ENCODE data around the gene EYA4. TPM values are rescaled to one million over a fixed set of nuclear protein-coding genes. Genes with fewer than 3 reads are reported as not detected.

EYA4 gene
- total RNA-seq, 1 experiment from 2014 or later: not detected

DNA sequence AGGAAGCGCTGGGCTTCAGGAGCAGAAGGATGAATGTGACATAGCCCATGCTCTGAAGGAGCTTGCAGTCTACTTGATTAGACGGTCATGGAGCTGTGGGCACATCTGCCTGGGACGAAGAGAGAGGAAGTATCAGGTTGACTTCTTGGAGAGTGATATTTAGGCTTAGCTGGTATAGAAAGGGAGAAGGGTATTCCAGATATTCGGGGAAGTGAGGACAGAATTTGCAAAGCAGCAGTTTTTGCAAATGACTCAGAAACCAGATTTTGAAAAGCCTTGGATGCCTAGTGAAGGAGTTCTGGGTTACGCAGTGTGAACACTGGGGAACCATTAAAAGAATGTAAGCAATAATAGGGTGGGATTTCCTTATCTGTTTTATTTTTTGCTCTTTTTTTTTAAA lies 60.7 kb downstream of the EYA4 start:
- Histone ChIP-seq H3K27me3 (replicated peaks; ENCODE audit: control insufficient read depth, insufficient read depth, low read length) (no peaks in the 10 kb centered on the region), H3K9me3 (no peaks in the 10 kb centered on the region), H3K4me3 (ENCODE audit: low read depth, low read length) (no peak overlapping the region), H3K4me1 (no peaks in the 10 kb centered on the region), H3K36me3 (ENCODE audit: control insufficient read depth, insufficient read depth, low read length) (no peaks in the 10 kb centered on the region)
- DNase-seq: no peak
- intact Hi-C loops (cut with micrococcal nuclease; ENCODE audit: unreplicated experiment): no loop called here
- H3K9me3 Mint-ChIP-seq (ENCODE audit: unreplicated experiment): no peaks in the 10 kb centered on the region
- POLR2A ChIA-PET: no interaction called here
- H3K4me1 Mint-ChIP-seq (ENCODE audit: low read depth, unreplicated experiment): no peaks in the 10 kb centered on the region
- no peaks in the 10 kb centered on the region for H3K36me3 Mint-ChIP-seq (ENCODE audit: insufficient read depth, unreplicated experiment)
- no peak for TF ChIP-seq CTCF (IDR thresholded peaks at IDR 0.05; ENCODE audit: insufficient read depth in 1 of 2, low read depth in 1 of 2, low read length in 1 of 2, severe bottlenecking in 1 of 2, unreplicated experiment in 1 of 2)
- CTCF ChIA-PET: no interaction called here
- no TSS peak for BruUV-seq (replicated peaks)
- H3K27ac Mint-ChIP-seq (ENCODE audit: unreplicated experiment): no peak overlapping the region
- peaks cover 7% of the 10 kb centered on the region for H3K27me3 Mint-ChIP-seq (ENCODE audit: insufficient read depth, unreplicated experiment)
- H3K4me3 Mint-ChIP-seq (ENCODE audit: unreplicated experiment): no peak overlapping the region

GRCh38 chr6:133306931-133307330 lies 65.8 kb downstream of the EYA4 start:
- no peak overlapping the region for H3K4me3 Mint-ChIP-seq (ENCODE audit: unreplicated experiment)
- H3K27me3 Mint-ChIP-seq (ENCODE audit: insufficient read depth, unreplicated experiment): peaks cover 10% of the 10 kb centered on the region
- TF ChIP-seq CTCF (IDR thresholded peaks at IDR 0.05; ENCODE audit: insufficient read depth in 1 of 2, low read depth in 1 of 2, low read length in 1 of 2, severe bottlenecking in 1 of 2, unreplicated experiment in 1 of 2): no peak
- H3K27ac Mint-ChIP-seq (ENCODE audit: unreplicated experiment): no peak overlapping the region
- no peaks in the 10 kb centered on the region for H3K4me1 ChIP-seq
- no peak overlapping the region for H3K4me3 ChIP-seq (ENCODE audit: low read depth, low read length)
- H3K4me1 Mint-ChIP-seq (ENCODE audit: low read depth, unreplicated experiment): no peaks in the 10 kb centered on the region
- DNase-seq: no peak
- H3K9me3 Mint-ChIP-seq (ENCODE audit: unreplicated experiment): no peaks in the 10 kb centered on the region
- H3K9me3 ChIP-seq: no peaks in the 10 kb centered on the region
- BruUV-seq (replicated peaks): no TSS peak
- ChIA-PET CTCF (no interaction called here), POLR2A (no interaction called here)
- no peaks in the 10 kb centered on the region for H3K27me3 ChIP-seq (replicated peaks; ENCODE audit: control insufficient read depth, insufficient read depth, low read length)
- H3K36me3 Mint-ChIP-seq (ENCODE audit: insufficient read depth, unreplicated experiment): no peaks in the 10 kb centered on the region
- intact Hi-C loops (cut with micrococcal nuclease; ENCODE audit: unreplicated experiment): no loop called here
- H3K36me3 ChIP-seq (ENCODE audit: control insufficient read depth, insufficient read depth, low read length): no peaks in the 10 kb centered on the region

DNA sequence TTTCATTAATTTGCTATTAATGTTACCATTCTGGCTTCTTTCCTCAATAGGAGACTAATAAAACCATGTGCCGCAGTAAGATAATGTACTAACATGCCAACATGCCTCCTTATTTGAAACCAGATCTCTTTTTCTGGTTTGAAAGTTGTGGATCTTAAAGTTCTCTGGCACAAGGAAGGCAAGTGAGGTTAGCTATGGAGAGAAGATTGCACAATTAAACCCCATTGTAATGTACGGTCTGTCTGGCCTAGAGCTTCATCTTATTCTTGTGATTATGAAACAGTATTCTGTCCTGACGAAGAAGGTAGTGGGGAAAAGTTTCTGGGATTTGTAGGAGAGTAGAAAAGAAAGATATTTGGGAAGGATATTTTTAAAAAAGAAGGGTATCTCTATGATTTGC lies 68.4 kb downstream of the EYA4 start:
- Mint-ChIP-seq H3K9me3 (ENCODE audit: unreplicated experiment) (no peaks in the 10 kb centered on the region), H3K27ac (ENCODE audit: unreplicated experiment) (no peak overlapping the region), H3K36me3 (ENCODE audit: insufficient read depth, unreplicated experiment) (no peaks in the 10 kb centered on the region), H3K4me1 (ENCODE audit: low read depth, unreplicated experiment) (no peaks in the 10 kb centered on the region), H3K27me3 (ENCODE audit: insufficient read depth, unreplicated experiment) (peaks cover 11% of the 10 kb centered on the region), H3K4me3 (ENCODE audit: unreplicated experiment) (no peak overlapping the region)
- H3K4me1 ChIP-seq: no peaks in the 10 kb centered on the region
- CTCF ChIA-PET: no interaction called here
- H3K4me3 ChIP-seq (ENCODE audit: low read depth, low read length): no peak overlapping the region
- DNase-seq: no peak
- intact Hi-C loops (cut with micrococcal nuclease; ENCODE audit: unreplicated experiment): no loop called here
- BruUV-seq (replicated peaks): no TSS peak
- POLR2A ChIA-PET: no interaction called here
- TF ChIP-seq CTCF (IDR thresholded peaks at IDR 0.05; ENCODE audit: insufficient read depth in 1 of 2, low read depth in 1 of 2, low read length in 1 of 2, severe bottlenecking in 1 of 2, unreplicated experiment in 1 of 2): no peak
- H3K27me3 ChIP-seq (replicated peaks; ENCODE audit: control insufficient read depth, insufficient read depth, low read length): no peaks in the 10 kb centered on the region
- no peaks in the 10 kb centered on the region for H3K36me3 ChIP-seq (ENCODE audit: control insufficient read depth, insufficient read depth, low read length)
- no peaks in the 10 kb centered on the region for H3K9me3 ChIP-seq
